Measurements from ENCODE around the gene ZNF74. TPM values are rescaled to one million over a fixed set of nuclear protein-coding genes. Genes with fewer than 3 reads are reported as not detected.
A peak's percentile ranks its signal among the peaks of the same experiment; 100 is the strongest.
"Not testable (repeated sequence)": the region's sequence is repeated elsewhere in the genome, so short reads cannot be mapped to it uniquely, and the experiment has no call there.

The ZNF74 gene
- total RNA-seq, result 10 to 100 TPM in 2 of 7 donors, 1 to 10 TPM in 5; 6.2 to 11.7 (median 7.7) TPM
- 1 to 10 TPM; 3.4 to 5.6 (median 3.5) TPM for polyA plus RNA-seq
- long read RNA-seq, donor 1, partial matches to known transcripts, result 0 of 5 reads
- long read RNA-seq, donor 1, other reads (novel, unspliced or antisense), result 0 of 5 reads
- long read RNA-seq, donor 2, partial matches to known transcripts, result 0 of 1 reads
- long read RNA-seq, donor 2, other reads (novel, unspliced or antisense), result 0 of 1 reads

DNA sequence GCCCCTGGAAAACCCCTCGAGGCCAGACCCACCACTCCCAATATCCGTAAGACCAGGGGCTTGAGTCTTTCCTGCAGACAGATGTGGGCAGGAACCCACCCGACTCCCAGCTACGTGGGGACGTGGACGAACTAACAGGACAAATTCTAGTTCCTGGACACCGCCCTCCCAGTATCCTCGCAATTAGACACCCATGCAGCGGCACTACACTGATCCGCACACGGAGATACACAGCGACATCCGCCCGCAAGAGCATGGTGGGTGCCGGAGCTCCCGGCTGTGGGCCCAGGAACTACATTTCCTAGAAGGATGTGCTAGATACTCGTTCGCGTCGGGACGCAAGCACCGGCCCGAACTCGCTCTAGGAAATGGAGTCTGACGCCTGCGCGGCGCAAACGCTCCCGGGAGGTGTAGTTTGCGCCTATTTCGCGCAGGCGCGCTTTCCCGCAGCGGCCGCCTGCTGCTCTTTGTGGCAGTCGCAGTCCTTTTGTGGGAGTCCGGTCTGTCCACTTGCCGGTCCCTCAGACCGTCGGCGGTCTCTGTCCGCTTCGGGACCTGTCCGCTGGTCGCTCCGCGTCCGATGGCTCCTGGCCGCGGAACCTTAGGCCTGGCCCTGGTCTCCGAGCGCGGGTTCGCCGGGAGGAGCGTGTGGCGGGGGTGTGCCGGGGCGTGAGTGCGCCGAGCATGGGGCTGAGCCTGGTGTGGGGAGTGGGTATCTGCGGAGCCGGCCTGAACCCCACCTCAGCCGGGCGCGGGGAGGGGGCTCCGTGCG, at the start of gene ZNF74:
TSS of gene ZNF74 (plus strand) at position 447 of the 772 bp plus-strand sequence. CDS start 478 bp downstream, outside the sequence.
- peak within 1 kb of the TSS; percentile 63 to 95 (median 77) for H3K4me3 ChIP-seq
- H3K27ac ChIP-seq, result peak within 1 kb of the TSS; percentile 77 to 87 (median 80)
- 1% methylated on average over 53 to 71 of the region's 71 CpGs for WGBS, 5 donors
- H3K27me3 ChIP-seq (replicated peaks in 1 of 7), result no peaks in the 10 kb centered on the region
- DNase-seq, result peak; percentile 95
- TF ChIP-seq, protein P1, sequence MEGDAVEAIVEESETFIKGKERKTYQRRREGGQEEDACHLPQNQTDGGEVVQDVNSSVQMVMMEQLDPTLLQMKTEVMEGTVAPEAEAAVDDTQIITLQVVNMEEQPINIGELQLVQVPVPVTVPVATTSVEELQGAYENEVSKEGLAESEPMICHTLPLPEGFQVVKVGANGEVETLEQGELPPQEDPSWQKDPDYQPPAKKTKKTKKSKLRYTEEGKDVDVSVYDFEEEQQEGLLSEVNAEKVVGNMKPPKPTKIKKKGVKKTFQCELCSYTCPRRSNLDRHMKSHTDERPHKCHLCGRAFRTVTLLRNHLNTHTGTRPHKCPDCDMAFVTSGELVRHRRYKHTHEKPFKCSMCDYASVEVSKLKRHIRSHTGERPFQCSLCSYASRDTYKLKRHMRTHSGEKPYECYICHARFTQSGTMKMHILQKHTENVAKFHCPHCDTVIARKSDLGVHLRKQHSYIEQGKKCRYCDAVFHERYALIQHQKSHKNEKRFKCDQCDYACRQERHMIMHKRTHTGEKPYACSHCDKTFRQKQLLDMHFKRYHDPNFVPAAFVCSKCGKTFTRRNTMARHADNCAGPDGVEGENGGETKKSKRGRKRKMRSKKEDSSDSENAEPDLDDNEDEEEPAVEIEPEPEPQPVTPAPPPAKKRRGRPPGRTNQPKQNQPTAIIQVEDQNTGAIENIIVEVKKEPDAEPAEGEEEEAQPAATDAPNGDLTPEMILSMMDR (IDR thresholded peaks at IDR 0.05 in 8 of 11, conservative IDR thresholded peaks at IDR 0.05 in 3 of 11), result peak in 5 of 11 experiments; percentile 9 to 38 (median 14)
- TF ChIP-seq POLR2A (IDR thresholded peaks at IDR 0.05) (peak in 1 of 3 donors; percentile 52), POLR2AphosphoS5 (IDR thresholded peaks at IDR 0.05) (peak; percentile 92 to 94 (median 94))
- no peaks in the 10 kb centered on the region for H3K36me3 ChIP-seq
- intact Hi-C loops (cut with DNase I; ENCODE audit: low total_unique reads), result no loop called here
- peaks cover 10 to 38% (median 29%) of the 10 kb centered on the region in 6 donors for H3K4me1 ChIP-seq
- peaks cover 0 to 5% (median 0%) of the 10 kb centered on the region in 8 donors for H3K9me3 ChIP-seq

GRCh38 chr22:20346553-20346952, 47.4 kb upstream of the ZNF74 start:
- H3K4me1 ChIP-seq; H3K27ac ChIP-seq; intact Hi-C loops (cut with DNase I; ENCODE audit: low total_unique reads); DNase-seq; H3K27me3 ChIP-seq (replicated peaks in 1 of 7); H3K9me3 ChIP-seq; H3K4me3 ChIP-seq; H3K36me3 ChIP-seq: not testable (repeated sequence)
- WGBS, 5 donors, result 73 to 80% (median 75%) methylated on average over 1 to 4 of the region's 7 CpGs; no CpG with 5 or more reads in 1 of the 5 donors

GRCh38 chr22:20352536-20352935, 41.4 kb upstream of the ZNF74 start:
- intact Hi-C loops (cut with DNase I; ENCODE audit: low total_unique reads); H3K4me1 ChIP-seq; H3K4me3 ChIP-seq; H3K36me3 ChIP-seq; H3K9me3 ChIP-seq; DNase-seq; H3K27me3 ChIP-seq (replicated peaks in 1 of 7); H3K27ac ChIP-seq: not testable (repeated sequence)
- WGBS, 5 donors, result 65 to 92% (median 85%) methylated on average over 2 to 6 of the region's 6 CpGs

GRCh38 chr22:20354238-20354975, 39.5 kb upstream of the ZNF74 start:
- WGBS, 5 donors, result 92 to 97% (median 96%) methylated on average over 76 to 81 of the region's 81 CpGs
- Histone ChIP-seq H3K27me3 (replicated peaks in 1 of 7) (no peaks in the 10 kb centered on the region), H3K36me3 (no peaks in the 10 kb centered on the region), H3K4me3 (no peak overlapping the region), H3K9me3 (no peaks in the 10 kb centered on the region), H3K27ac (no peak overlapping the region), H3K4me1 (no peaks in the 10 kb centered on the region)
- intact Hi-C loops (cut with DNase I; ENCODE audit: low total_unique reads), result no loop called here
- no peak for TF ChIP-seq POLR2AphosphoS5 (IDR thresholded peaks at IDR 0.05)
- no peak for TF ChIP-seq POLR2A (IDR thresholded peaks at IDR 0.05)
- TF ChIP-seq, protein P1 (IDR thresholded peaks at IDR 0.05 in 8 of 11, conservative IDR thresholded peaks at IDR 0.05 in 3 of 11), result no peak
- DNase-seq, result no peak

- intact Hi-C loops (cut with DNase I; ENCODE audit: low total_unique reads); H3K9me3 ChIP-seq; H3K27ac ChIP-seq; H3K27me3 ChIP-seq (replicated peaks in 1 of 7); H3K4me1 ChIP-seq; H3K36me3 ChIP-seq; H3K4me3 ChIP-seq; DNase-seq: not testable (repeated sequence)
- 90 to 97% (median 95%) methylated on average over 80 to 98 of the region's 98 CpGs for WGBS, 5 donors
These were observed 37.9 kb upstream of the ZNF74 start for GRCh38 chr22:20355939-20356636.

GRCh38 chr22:20356906-20357305, 37.0 kb upstream of the ZNF74 start:
- H3K27me3 ChIP-seq (replicated peaks in 1 of 7); H3K27ac ChIP-seq; H3K9me3 ChIP-seq; H3K36me3 ChIP-seq; intact Hi-C loops (cut with DNase I; ENCODE audit: low total_unique reads); H3K4me3 ChIP-seq; H3K4me1 ChIP-seq; DNase-seq: not testable (repeated sequence)
- 94 to 95% (median 94%) methylated on average over 38 to 66 of the region's 66 CpGs for WGBS, 5 donors

- not testable (repeated sequence) for H3K27me3 ChIP-seq (replicated peaks in 1 of 7)
These were observed 36.0 kb upstream of the ZNF74 start for GRCh38 chr22:20357967-20358366.

More at GRCh38 chr22:20357967-20358366, 36.0 kb upstream of the ZNF74 start:
- H3K9me3 ChIP-seq; intact Hi-C loops (cut with DNase I; ENCODE audit: low total_unique reads); DNase-seq; H3K27ac ChIP-seq; H3K4me3 ChIP-seq; H3K36me3 ChIP-seq; H3K4me1 ChIP-seq: not testable (repeated sequence)
- WGBS, 5 donors, result 93 to 98% (median 97%) methylated on average over 32 to 57 of the region's 70 CpGs

All from spleen (tissue), 13 donors.